ENCODE measurements around the gene ZNF318.

The ZNF318 gene

DNA sequence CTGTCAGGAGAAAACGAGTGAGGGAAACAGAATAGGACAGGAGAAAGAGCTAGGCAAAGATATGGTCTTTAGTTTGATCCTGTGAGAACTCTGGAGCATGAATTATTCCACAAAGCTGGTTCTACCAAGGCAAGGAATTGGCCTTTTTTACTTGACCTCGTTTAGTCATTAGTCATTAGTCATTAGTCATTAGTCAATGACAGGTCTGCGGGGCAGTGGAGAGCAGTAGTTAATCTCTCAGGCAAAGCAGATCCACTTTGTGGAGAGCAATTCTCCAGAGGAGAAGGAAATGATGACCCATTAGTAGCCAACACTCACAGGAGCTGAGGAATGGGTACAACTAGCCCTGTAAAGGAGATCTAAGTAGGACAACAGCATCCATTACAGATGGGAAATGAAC lies 35.9 kb upstream of the ZNF318 start:
- Histone ChIP-seq H3K4me3 (ENCODE audit: low read length) (no peak overlapping the region), H3K9me3 (ENCODE audit: control insufficient read depth, insufficient read depth, low read length) (no peaks in the 10 kb centered on the region), H3K27me3 (ENCODE audit: control insufficient read depth, low read length) (no peaks in the 10 kb centered on the region), H3K36me3 (ENCODE audit: control insufficient read depth, low read length) (peaks cover 87% of the 10 kb centered on the region), H3K4me1 (ENCODE audit: control insufficient read depth, low read length) (no peaks in the 10 kb centered on the region), H3K9me2 (replicated peaks; ENCODE audit: control insufficient read depth, low read length) (no peaks in the 10 kb centered on the region), H3K4me2 (ENCODE audit: low read length) (no peak overlapping the region), H3K27ac (ENCODE audit: low read depth, low read length) (no peak overlapping the region), H3F3A (ENCODE audit: control insufficient read depth, insufficient read depth) (peaks cover 4% of the 10 kb centered on the region; the same call in 1 of the 2 replicates), H3K79me2 (ENCODE audit: control insufficient read depth, low read length) (peaks cover 6% of the 10 kb centered on the region; the same call in 1 of the 2 replicates), H4K20me1 (ENCODE audit: control insufficient read depth, insufficient read depth, low read depth, low read length) (no peaks in the 10 kb centered on the region)
- TF ChIP-seq, protein P1, sequence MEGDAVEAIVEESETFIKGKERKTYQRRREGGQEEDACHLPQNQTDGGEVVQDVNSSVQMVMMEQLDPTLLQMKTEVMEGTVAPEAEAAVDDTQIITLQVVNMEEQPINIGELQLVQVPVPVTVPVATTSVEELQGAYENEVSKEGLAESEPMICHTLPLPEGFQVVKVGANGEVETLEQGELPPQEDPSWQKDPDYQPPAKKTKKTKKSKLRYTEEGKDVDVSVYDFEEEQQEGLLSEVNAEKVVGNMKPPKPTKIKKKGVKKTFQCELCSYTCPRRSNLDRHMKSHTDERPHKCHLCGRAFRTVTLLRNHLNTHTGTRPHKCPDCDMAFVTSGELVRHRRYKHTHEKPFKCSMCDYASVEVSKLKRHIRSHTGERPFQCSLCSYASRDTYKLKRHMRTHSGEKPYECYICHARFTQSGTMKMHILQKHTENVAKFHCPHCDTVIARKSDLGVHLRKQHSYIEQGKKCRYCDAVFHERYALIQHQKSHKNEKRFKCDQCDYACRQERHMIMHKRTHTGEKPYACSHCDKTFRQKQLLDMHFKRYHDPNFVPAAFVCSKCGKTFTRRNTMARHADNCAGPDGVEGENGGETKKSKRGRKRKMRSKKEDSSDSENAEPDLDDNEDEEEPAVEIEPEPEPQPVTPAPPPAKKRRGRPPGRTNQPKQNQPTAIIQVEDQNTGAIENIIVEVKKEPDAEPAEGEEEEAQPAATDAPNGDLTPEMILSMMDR (IDR thresholded peaks at IDR 0.05; ENCODE audit: low read depth, low read length, poor library complexity, severe bottlenecking) = no peak
- TF ChIP-seq EZH2phosphoT487 (IDR thresholded peaks at IDR 0.05; ENCODE audit: borderline replicate concordance, low read length) = no peak

DNA sequence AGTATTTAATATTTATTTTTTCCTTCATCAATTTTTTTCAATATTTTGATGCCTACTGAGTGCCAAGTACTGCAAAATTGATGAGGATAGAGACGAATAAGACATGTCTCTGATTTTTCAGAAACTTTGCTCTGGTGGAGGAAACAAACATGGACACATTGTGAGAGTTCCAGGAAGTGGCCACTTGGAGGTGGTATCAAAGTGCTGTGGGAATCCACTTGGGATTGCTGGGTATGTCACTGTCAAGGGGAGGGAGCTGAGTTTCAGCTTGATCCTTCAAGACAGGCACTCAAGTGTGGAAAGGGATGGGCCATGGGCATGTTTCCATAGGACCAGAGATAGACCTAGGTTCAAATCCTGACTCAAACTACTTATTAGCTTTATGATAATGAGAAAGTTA lies 33.4 kb upstream of the ZNF318 start:
- H3F3A ChIP-seq (ENCODE audit: control insufficient read depth, insufficient read depth) = no peaks in the 10 kb centered on the region
- H3K36me3 ChIP-seq (ENCODE audit: control insufficient read depth, low read length) = peaks cover 91% of the 10 kb centered on the region
- no peaks in the 10 kb centered on the region for H3K9me3 ChIP-seq (ENCODE audit: control insufficient read depth, insufficient read depth, low read length)
- H3K4me1 ChIP-seq (ENCODE audit: control insufficient read depth, low read length) = peaks cover 4% of the 10 kb centered on the region
- H3K4me2 ChIP-seq (ENCODE audit: low read length) = no peak overlapping the region
- no peaks in the 10 kb centered on the region for H3K9me2 ChIP-seq (replicated peaks; ENCODE audit: control insufficient read depth, low read length)
- no peaks in the 10 kb centered on the region for H4K20me1 ChIP-seq (ENCODE audit: control insufficient read depth, insufficient read depth, low read depth, low read length)
- H3K4me3 ChIP-seq (ENCODE audit: low read length) = no peak overlapping the region
- H3K27me3 ChIP-seq (ENCODE audit: control insufficient read depth, low read length) = no peaks in the 10 kb centered on the region
- no peak overlapping the region for H3K27ac ChIP-seq (ENCODE audit: low read depth, low read length)
- TF ChIP-seq EZH2phosphoT487 (IDR thresholded peaks at IDR 0.05; ENCODE audit: borderline replicate concordance, low read length) = no peak
- TF ChIP-seq, protein P1 (IDR thresholded peaks at IDR 0.05; ENCODE audit: low read depth, low read length, poor library complexity, severe bottlenecking) = no peak
- H3K79me2 ChIP-seq (ENCODE audit: control insufficient read depth, low read length) = peaks cover 16% of the 10 kb centered on the region

DNA sequence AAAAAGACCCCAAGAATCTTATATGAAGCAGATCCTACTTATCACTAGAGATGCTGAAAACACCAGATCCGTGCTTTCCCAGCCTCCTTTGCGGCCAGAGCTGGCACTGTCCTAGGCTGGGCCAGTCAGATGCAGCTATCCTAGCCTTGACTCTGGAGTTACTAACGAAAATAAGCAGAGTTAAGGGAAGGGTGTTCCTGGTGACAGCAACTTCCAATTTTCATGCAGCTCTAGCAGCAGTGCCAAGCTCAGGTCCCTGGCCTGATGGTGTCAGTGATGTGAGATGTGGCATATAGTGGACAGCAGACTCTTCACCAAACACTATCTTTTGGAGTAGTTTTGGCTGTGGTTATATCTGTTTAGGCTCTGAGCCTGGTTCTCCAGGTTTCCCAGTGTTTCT lies 32.3 kb upstream of the ZNF318 start:
- no peak overlapping the region for H3K4me2 ChIP-seq (ENCODE audit: low read length)
- no peaks in the 10 kb centered on the region for H3K27me3 ChIP-seq (ENCODE audit: control insufficient read depth, low read length)
- H3K9me3 ChIP-seq (ENCODE audit: control insufficient read depth, insufficient read depth, low read length) = no peaks in the 10 kb centered on the region
- H3K36me3 ChIP-seq (ENCODE audit: control insufficient read depth, low read length) = peaks cover 90% of the 10 kb centered on the region
- no peaks in the 10 kb centered on the region for H3K9me2 ChIP-seq (replicated peaks; ENCODE audit: control insufficient read depth, low read length)
- H3K4me1 ChIP-seq (ENCODE audit: control insufficient read depth, low read length) = peaks cover 15% of the 10 kb centered on the region
- H4K20me1 ChIP-seq (ENCODE audit: control insufficient read depth, insufficient read depth, low read depth, low read length) = no peaks in the 10 kb centered on the region
- no peak overlapping the region for H3K27ac ChIP-seq (ENCODE audit: low read depth, low read length)
- TF ChIP-seq EZH2phosphoT487 (IDR thresholded peaks at IDR 0.05; ENCODE audit: borderline replicate concordance, low read length) = no peak
- TF ChIP-seq, protein P1 (IDR thresholded peaks at IDR 0.05; ENCODE audit: low read depth, low read length, poor library complexity, severe bottlenecking) = no peak
- no peak overlapping the region for H3K4me3 ChIP-seq (ENCODE audit: low read length)
- H3F3A ChIP-seq (ENCODE audit: control insufficient read depth, insufficient read depth) = peaks cover 5% of the 10 kb centered on the region
- peaks cover 23% of the 10 kb centered on the region for H3K79me2 ChIP-seq (ENCODE audit: control insufficient read depth, low read length)
